Measurements from ENCODE around the gene ZNF787.

DNA sequence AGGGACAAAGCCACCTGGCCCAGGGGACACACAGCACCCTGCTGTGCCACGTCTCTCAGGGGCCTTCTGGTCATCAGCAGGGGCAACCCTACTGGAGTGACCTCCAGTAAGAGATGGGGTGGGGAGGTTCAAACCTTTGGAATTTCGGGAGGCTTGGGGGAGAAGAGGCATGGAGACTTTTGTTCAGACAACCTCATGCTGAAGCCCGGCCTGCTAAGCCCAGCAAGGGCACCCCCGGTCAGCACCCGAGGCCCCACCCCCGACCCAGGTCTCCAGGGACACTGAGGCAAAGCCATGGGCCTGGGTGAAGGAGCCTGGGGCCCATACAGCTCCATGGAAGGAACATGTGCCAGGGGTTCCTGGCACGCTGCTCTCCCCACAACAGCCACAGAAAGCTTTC is 23.3 kb downstream of the ZNF787 start:
- TF ChIP-seq, protein P1, sequence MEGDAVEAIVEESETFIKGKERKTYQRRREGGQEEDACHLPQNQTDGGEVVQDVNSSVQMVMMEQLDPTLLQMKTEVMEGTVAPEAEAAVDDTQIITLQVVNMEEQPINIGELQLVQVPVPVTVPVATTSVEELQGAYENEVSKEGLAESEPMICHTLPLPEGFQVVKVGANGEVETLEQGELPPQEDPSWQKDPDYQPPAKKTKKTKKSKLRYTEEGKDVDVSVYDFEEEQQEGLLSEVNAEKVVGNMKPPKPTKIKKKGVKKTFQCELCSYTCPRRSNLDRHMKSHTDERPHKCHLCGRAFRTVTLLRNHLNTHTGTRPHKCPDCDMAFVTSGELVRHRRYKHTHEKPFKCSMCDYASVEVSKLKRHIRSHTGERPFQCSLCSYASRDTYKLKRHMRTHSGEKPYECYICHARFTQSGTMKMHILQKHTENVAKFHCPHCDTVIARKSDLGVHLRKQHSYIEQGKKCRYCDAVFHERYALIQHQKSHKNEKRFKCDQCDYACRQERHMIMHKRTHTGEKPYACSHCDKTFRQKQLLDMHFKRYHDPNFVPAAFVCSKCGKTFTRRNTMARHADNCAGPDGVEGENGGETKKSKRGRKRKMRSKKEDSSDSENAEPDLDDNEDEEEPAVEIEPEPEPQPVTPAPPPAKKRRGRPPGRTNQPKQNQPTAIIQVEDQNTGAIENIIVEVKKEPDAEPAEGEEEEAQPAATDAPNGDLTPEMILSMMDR (conservative IDR thresholded peaks at IDR 0.05; ENCODE audit: low read length), result no peak
- no peak for TF ChIP-seq EZH2phosphoT487 (IDR thresholded peaks at IDR 0.05; ENCODE audit: borderline replicate concordance, low read depth, low read length)
